SHP77 (cell line): ENCODE results near the gene LRRC36.
"Not testable (repeated sequence)": the region's sequence is repeated elsewhere in the genome, so short reads cannot be mapped to it uniquely, and the experiment has no call there.

Experiments used
- DNase-seq, 2 experiments: peaks; one replicate each; lab custom pipeline; 2025; lab: John Stamatoyannopoulos, UW

The LRRC36 gene

DNA sequence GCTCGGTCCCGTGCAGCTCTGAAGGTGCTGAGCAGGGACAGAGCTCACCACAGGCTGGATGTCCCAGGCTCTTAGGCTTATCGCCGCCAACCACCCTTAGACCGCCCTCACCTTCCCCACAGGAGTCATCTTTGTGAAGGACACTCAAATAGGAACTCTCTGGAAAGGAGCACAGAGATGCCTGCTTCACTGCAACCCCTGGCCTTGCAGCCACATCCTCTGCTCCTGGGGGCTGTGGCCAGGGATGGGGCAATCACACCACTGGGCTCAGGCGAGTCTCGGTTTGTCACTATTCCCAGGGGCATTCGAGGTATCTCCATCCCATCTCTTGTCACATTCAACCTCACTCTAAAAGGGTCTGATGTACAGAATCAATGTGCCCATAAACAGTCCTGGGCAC lies 78.7 kb downstream of the LRRC36 start:
- DNase-seq = no peak

DNA sequence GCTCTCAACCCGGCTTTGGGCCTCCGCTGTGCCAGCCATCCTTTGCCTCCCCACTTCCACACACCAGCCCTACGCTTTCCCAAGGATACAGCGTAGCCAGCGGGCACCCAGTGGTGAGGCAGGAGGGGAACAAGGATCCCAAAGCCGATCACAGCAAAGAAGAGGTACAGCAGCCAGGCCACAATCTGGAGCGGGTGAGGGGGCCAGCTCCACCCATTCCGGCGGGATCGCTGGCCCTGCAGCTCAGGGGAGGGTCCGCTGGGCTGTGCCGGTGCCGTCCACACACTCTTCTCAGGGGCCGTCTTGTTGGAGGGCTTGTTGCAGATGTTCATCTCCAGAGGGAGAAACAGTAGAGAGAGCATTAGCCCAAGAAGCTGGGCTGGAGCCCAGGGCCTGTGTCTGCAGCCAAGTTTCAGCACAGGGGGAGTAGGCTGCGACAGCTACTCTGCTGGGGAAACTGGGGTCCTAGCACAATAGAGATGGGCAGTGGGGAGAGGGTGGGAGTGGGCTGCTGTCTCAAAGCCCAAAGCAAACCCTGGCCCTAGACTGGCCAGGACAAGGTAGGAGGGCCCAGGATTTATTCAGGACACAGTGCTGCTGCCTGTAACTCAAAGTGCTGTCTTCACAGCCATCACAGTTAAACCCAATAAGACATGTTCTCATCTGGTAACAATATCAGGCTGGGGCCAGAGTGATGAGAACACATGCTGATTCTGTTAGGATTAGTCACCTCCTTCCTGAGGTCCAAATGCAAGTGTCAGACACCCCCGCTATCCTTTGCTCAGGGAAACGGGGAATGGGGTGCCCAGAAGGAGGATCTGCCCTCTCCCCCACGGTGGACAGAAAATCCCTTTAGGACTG lies 79.7 kb downstream of the LRRC36 start:
- DNase-seq = no peak

DNA sequence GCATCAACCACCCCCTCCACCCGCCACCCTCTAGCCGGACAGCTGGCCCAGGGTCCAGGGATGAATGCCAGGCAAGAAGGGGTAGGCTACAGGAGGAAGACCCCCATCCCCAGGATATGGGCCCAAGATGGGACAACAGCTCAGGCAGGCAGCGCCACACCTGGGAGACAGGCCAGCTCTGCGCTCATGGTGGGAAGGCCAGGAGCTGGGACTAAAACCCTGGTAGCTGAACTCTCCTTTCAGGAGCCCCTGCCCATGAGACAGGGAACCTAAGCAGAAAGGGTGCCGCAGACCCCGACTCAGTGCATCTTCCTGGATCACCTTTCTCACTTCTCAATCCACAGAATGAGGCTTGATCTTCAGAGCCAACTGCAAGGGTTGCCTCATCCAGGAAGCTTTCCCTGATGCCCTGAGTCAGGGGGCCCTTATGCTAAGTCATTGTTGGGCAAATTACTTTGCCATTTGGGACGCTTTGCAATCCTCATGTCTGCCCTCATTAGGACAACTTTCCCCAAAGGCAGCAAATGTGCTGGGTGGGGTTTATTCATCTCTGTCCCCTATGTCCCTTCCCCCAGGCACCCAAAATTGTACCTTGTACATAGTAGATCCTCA lies 80.7 kb downstream of the LRRC36 start:
- no peak for DNase-seq

DNA sequence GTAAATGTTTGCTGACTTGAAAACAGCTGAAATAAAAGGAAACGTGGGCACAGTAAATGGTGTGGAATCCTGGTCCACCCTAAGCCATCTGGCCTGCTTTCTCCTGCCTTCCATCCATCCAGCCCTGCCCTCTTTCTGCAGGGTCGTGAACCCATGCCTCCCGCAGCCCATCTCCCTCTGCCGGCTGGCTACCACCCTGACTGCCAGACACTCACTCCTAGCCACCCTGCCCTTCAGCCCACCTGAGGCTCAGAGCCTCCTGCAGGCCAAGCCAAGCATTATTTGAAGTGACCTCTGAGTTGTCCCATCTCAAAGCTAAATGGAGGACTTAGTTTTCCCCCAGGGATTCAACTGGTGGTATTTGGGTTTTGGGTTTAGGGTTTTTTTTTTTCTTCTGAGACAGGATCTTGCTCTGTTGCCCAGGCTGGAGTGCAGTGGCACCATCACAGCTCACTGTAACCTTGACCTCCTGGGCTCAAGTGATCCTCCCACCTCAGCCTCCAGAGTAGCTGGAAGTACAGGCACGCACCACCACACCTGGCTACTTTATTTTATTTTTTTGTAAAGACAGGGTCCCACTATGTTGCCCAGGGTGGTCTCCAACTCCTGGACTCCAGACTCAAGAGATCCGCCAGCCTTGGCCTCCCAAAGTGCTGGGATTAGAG lies 81.3 kb downstream of the LRRC36 start:
- no peak for DNase-seq

DNA sequence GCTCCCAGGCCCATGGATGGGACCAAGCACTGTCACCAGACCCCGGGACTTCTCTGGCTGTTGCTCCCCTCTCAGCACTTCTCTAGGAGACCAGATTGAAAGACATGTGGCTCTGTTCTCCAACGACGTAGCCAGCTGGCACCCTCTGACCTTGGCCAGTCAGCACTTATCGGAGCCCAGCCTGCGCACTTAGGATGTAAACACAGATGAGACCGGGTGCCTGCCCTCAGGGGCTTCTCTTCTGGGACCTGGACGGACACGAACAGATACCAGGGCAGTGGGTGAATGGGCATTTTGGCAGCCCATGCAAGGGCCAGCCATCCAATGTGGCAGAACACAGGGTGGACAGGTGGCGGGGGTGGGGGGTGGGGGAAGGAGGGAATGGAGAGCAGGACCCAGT lies 83.0 kb downstream of the LRRC36 start:
- no peak for DNase-seq

DNA sequence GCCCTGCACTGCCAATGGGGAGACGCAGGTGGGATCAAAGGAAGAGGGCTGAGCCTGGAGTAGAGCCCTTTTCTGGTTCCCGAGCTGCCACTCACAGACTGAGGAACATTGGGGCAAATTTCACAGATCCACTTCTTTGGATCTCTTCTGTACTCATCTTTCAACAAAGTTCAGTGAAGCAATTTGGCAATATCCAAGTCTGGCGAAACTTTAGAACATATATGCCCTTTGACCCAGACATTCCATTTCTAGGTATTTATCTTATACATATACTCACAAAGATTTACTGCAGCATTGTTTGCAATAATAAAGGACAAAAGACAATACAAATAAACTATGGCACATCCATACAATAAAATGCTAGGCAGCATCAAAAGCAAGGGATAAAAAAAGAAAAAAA lies 84.7 kb downstream of the LRRC36 start:
- DNase-seq = no peak

DNA sequence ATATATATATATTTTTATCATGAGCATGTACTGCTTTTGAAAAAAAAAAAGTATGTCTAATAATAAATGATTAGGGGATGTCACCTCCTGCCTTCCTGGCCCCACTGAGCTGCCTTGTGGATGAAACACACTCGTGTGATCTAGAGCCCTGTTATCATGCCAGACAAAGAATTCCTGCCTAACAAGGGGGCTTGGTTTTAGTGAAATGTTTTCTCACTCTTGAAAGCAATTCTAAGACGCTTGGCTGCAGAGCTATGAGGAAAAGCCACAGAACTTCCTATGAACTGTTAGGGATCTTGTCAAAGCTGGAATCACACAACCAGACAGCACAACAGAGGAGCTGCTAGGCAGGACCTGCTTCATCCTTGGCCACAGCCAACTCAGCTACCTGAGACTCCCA lies 85.7 kb downstream of the LRRC36 start:
- DNase-seq = no peak

DNA sequence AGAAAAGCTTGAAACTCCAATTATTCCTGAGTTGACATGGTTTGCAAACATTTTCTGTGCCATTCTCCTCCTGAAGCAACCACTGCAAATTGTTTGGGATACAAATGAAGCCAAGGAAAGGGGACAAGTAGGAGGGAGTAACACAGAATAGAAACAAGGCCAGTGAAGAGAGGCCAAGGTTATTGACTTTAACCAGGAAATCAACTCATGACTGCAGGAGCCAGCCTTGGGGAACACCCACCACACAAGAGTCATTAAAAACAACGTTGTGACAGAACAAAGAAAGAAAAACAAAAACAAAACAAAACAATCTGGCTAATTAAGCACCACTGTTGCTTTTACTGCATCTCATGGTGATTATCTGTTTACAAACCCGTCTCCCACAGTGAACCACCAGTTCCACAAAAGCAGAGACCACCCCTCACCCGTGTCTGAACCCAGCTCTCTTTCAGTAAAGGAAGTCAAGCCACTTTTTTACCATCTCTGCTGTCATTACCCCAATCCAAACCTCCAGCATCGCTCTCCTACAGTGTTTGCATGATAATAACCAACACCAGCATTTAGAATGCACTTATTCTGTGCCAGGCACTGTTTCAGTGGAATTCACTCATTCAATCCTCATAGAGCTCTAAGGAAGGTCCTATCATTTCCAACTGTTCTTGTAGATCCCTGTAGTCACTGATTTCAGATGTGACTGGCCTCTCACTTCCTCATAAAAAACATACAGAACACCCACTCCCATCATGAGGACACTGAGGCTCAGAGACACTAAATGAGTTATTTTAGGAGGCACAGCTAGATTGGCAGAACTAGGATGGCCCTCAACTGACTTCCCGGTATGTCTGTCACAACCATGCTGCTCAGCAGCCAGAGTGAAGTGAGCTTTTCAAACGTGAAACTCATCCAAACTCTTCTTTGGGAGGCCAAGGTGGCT lies 87.6 kb downstream of the LRRC36 start:
- DNase-seq = no peak

DNA sequence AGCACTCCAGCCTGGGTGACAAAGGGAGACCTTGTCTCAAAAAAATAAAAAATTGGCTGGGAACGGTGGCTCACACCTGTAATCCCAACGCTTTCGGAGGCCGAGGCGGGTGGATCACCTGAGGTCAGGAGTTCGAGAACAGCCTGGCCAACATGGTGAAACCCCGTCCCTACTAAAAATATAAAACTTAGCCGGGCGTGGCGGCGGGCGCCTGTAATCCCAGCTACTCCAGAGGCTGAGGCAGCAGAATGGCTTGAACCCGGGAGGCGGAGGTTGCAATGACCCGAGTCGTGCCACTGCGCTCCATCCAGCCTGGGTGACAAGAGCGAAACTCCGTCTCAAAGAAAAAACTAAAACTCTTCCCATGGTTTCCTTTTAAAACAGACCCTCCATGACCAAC lies 88.8 kb downstream of the LRRC36 start:
- DNase-seq = not testable (repeated sequence)

DNA sequence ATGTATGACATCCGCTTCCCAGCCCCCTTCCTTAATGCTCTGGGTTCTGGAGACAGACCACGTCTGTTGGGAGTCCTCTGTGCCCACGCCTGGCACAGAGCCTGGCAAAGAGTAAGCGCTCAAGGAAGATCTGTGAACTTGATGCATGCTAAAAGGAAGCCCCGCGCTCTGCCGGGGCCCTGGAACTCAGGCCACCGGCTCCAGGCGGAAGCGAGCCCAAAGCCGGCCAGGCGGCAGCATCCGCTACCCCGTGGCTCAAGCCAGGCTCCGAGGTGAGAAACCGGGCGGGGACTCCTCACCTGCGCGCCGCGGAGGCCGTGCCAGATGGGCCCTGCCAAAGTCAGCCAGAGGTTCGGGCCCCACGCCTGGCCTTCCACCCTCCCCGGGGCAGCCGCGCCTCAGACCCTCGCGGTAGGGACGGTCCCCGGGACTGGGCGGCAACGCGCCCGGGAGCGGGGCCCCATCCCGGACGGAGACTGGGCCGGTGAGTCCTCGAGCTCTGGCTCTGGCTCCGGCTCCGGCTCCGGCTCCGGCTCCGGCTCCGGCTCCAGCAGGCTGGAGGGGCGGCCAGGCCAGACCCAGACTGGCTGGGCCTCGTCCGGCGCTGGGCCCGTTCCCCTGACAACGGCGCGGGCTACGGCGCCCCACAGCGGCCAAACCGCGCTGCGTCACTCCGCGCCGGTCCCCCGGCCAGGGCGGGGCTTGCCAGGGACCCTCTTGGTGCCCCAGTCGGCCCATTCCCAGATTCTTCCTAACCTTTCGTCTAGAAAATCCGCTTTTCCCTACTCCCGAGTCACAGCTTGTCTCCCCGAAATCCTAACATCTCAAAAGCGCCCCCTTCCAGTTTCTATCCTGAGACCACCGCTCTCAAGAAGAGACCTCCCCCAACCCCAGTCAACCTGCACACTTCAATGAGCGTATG lies 89.5 kb downstream of the LRRC36 start, which contains the start of gene ZDHHC1:
Gene ZDHHC1, minus strand, starts transcription at position 606 of the 922 bp plus-strand sequence. CDS start 8,702 bp downstream, outside the sequence.
- peak; percentile 35 to 53 for DNase-seq

DNA sequence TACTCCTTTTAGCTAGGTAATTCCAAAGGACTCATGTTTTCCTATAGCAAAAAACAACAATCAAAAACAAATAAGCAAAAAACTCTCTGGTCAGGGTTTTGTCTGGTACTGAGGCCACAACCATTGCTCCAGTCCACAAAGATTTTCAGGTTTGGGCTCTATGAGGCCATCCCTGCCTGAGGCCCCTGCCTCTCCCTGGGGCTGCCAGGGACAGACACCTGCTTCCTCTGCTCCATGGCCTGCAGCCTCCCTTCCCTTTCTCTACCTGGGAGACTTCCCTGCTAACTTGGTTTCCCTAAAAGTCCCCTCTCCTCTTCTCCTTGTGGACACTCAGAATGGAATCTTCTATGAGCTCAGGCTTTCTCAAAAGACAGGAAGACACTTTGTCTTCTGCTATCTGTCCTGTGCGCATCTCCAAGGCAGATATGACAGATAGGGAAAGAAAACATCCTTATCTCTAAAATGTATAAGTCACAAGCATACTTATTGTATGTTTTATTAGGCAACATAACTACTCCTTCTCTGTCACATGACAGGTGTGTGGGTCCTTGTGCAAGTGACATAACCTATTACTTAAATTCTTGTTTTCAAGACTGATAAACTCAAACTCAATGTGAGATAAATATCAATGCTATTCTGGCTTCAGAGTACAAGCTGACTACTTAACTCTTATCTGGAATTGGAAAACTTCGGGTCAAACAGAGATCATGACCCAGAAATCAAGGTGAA lies 90.9 kb downstream of the LRRC36 start:
- no peak for DNase-seq

DNA sequence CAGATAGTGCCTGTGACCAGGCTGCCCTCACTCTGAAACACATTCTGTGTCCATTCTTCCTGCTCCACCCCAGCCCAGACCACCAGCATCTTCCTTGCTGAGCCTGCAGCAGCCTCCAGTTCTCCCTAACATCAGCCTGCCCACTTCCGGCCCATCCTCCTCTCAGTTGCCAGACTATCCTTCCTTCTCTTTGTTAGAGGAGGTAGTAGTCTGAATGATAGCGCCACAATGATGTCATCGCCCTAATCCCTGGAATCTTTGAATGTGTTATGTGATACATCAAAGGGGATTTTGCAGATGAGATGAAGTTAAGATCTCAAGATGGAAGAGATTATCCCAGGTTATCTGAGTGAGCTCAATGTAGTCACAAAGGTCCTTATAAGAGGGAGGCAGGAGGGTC lies 92.9 kb downstream of the LRRC36 start:
- no peak for DNase-seq

DNA sequence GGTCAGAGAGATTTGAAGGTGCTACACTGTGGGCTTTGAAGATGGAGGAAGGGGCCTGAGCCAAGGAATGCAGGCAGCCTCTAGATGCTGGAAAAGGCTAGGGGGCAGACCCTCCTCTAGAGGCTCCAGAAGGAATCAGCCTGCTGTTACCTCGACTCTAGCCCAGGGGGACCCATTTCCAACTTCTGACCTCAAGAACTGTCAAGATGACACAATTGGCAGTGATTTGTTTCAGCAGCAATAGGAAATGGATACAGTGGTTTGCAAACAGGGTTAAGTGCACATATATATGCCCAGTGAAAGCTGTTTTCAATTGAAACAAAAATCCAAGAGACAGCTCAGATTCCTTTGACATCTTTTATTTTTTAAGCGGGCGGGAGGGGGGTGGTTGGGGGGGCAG lies 93.3 kb downstream of the LRRC36 start:
- DNase-seq = no peak

DNA sequence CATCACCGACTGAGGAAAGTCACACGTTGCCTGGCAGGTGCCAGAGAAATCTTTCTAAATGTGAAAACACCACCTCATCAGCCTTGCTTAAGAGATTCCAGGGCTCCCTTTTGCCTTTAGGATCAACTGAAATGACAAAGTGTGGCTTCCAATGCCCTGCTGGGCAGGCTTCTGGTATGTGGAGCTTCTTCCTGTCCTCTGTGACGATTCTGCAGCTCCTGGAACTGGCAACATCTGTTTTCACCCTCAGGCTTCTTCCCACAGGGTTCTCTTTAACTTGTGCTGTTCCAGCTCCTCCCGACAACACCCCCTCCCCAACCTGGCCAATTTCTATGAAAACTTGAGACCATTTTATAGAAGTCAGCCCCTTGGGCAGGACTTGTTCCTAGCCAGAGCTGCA lies 94.4 kb downstream of the LRRC36 start:
- DNase-seq = no peak

DNA sequence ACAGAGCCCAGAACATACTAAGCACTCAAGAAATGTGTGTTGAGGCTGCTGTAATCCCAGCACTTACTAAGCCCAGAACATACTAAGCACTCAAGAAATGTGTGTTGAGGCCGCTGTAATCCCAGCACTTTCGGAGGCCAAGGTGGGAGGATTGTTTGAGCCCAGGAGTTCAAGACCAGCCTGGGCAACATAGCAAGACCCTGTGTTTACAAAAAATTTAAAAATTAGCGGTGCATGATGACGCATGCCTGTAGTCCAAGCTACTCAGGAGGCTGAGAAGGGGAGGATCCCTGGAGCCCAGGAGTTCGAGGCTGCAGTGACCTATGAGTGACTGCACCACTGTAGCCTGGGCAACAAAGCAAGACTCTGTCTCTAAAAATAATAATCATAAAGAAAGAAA lies 96.4 kb downstream of the LRRC36 start:
- no peak for DNase-seq

DNA sequence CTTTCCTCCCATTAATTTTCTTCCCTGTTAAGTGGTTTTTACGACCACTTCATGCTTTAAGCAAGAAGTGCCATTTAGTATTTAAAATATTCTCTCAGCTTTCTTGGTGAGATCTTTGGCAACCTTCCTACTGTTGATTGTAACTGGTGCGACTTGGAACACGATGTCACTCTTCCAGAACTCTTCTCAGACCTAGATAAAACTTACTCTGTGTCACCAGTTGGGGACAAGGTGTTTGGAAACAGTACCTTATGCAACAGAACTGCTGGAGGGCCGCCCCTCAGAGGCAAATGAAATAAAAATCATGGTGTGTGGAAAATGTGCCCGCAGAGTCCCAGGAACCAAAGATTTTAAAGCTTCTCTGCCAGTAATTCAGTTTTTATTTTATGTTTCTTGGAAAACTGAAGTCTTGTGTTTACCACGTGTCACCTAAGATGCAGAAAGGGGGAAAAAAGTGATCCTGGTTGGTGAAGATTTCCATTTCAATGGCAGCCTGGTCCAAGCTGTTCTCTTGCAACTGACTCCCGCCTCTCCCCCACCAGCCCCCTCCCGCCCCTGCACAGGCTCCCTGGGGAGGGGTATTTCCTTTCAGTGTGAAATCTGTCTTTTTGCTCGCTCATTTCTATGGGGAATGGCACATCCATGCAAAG lies 97.1 kb downstream of the LRRC36 start:
- no peak for DNase-seq

DNA sequence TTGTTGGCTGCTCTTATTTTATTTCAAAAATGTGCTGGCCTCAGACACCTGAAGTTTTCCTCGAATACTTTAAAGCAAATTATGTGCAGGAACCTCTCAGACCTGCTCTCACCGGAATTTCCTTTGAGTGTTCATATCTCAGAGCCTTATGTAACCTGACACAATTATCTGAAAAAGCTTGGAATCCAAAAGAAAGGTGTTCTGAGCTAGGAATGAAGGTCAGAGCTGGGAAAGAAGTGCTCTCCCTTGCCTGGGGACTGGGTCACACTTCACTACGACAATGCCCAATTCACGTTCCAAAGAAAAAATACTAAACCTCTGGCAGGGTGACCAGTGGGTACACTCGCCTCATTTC lies 97.6 kb downstream of the LRRC36 start:
- no peak for DNase-seq

DNA sequence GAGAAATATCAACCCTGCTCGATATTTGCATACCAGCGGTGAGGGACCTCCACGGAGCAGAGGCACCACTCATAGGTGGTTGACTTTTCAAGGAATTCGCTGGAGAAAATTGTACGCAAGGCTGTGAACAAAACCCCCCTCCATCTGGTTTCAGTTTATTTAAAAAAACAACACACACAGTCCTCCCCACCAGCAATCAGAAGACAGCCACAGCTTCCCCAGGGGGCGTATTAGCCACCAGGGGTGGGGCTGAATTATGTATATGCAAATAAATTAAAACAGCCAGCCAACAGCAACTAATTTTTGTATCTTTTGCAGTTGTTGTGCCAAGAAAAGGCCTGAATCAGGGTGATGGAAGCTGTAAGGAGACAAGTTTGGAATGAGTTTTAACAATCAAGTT lies 98.4 kb downstream of the LRRC36 start:
- no peak for DNase-seq

DNA sequence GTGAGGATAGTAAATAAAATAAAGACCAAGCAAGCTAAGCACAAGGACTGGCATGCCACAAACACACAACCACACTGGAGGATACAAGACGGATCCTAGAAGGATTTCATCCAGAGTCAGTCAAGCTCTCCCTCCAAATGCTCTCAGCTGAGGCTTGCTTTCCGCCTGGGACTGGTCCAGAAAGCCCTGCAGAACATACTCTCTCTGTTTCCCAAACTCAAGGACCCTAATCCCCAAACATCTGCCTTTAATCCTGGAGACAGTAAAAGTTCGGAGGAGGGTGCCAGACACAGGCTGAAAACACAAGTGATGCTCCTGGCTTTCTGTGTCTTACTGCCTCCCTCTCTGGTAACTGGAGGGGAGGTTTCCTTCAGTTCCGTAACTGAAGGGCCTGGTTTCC lies 99.0 kb downstream of the LRRC36 start:
- DNase-seq = no peak

DNA sequence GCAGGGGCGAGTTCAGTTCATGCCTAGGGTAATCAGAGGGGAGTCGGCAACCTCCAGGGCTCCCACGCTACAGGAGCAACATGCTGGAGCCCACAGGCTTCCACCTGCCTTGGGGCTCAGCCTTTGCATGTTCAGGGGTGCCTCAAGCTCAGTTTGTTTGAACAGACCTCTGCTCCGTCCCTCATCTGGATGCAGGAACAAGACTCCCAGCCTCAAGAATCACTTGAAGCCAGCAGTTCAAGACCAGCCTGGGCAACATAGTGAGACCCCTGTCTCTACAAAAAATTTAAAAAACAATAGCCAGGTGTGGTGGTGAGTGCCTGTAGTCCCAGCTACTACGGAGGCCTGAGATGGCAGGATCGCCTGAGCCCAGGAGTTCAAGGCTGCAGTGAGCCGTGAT lies 99.4 kb downstream of the LRRC36 start:
- DNase-seq = no peak
